ENCODE measurements around the gene KIF26B. TPM values are rescaled to one million over a fixed set of nuclear protein-coding genes. Genes with fewer than 3 reads are reported as not detected.

Gene KIF26B
- total RNA-seq, 1 experiment from 2014 or later, result 1.6 TPM

DNA sequence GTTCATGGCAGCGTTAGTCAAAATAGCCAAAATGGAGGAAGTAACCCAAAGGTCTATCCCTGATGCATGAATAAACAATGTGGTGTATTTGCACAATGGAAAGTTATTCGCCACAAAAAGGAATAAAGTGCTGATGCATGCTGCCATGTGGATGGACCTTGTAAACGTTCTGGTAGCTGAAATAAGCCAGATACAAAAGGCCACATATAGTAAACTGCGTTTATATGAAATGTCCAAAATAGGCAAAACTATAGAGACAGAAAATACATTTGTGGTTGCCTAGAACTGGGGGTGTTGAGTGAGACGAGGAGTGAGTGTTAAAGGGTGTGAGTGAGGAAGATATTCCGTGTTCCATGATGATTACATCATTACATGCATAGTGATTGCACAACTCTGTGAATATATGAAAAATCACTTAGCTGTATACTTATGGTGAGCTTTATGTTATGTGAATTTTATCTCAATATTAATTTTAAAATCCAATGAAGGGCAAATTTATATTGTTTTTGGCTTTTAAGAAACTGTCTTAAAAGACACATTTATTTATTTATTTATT, 321.3 kb downstream of the KIF26B start:
- BruUV-seq (replicated peaks), result no TSS peak
- H3K4me1 Mint-ChIP-seq (ENCODE audit: insufficient read depth, unreplicated experiment), result peaks cover 6% of the 10 kb centered on the region
- intact Hi-C loops (cut with micrococcal nuclease), result no loop called here

DNA sequence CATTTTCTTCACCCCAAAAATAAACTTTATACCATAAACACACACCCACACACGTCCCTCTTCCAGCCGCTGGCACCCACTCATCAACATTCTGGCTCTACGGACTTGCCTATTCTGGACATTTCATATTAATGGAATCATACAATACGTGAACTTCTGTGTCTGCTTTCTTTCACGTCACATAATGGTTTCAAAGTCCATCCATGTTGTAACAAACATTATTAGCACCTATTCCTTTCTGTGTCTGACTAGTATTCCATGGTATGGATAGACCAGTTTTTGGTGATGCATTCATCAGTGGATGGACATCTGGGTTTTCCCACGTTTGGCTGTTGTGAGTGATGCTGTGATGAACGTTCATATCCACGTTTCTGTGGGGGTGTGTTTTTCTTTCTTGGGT, 323.2 kb downstream of the KIF26B start:
- H3K36me3 Mint-ChIP-seq (ENCODE audit: insufficient read depth, unreplicated experiment), result no peaks in the 10 kb centered on the region
- no peak overlapping the region for H3K27ac Mint-ChIP-seq (ENCODE audit: low read depth, unreplicated experiment)
- TF ChIP-seq, protein P1, sequence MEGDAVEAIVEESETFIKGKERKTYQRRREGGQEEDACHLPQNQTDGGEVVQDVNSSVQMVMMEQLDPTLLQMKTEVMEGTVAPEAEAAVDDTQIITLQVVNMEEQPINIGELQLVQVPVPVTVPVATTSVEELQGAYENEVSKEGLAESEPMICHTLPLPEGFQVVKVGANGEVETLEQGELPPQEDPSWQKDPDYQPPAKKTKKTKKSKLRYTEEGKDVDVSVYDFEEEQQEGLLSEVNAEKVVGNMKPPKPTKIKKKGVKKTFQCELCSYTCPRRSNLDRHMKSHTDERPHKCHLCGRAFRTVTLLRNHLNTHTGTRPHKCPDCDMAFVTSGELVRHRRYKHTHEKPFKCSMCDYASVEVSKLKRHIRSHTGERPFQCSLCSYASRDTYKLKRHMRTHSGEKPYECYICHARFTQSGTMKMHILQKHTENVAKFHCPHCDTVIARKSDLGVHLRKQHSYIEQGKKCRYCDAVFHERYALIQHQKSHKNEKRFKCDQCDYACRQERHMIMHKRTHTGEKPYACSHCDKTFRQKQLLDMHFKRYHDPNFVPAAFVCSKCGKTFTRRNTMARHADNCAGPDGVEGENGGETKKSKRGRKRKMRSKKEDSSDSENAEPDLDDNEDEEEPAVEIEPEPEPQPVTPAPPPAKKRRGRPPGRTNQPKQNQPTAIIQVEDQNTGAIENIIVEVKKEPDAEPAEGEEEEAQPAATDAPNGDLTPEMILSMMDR (IDR thresholded peaks at IDR 0.05; ENCODE audit: unreplicated experiment), result no peak
- no peak overlapping the region for H3K4me3 Mint-ChIP-seq (ENCODE audit: unreplicated experiment)
- H3K9me3 Mint-ChIP-seq (ENCODE audit: unreplicated experiment), result no peaks in the 10 kb centered on the region
- no TSS peak for BruUV-seq (replicated peaks)
- peaks cover 6% of the 10 kb centered on the region for H3K4me1 Mint-ChIP-seq (ENCODE audit: insufficient read depth, unreplicated experiment)
- intact Hi-C loops (cut with micrococcal nuclease), result no loop called here
- H3K27me3 Mint-ChIP-seq (ENCODE audit: insufficient read depth, unreplicated experiment), result no peaks in the 10 kb centered on the region
- CTCF ChIA-PET, result interaction anchor here (0.7 kb wide), 1 partner anchor 145 kb away, joined by 4 read pairs; no protein-coding TSS in a partner anchor
- POLR2A ChIA-PET, result interaction anchor here (2.5 kb wide), 1 partner anchor 8 kb away, joined by 13 read pairs; no protein-coding TSS in a partner anchor
- no peak for DNase-seq (ENCODE audit: unreplicated experiment)

More for the DNA sequence above, 321.3 kb downstream of the KIF26B start:
- TF ChIP-seq, protein P1 (IDR thresholded peaks at IDR 0.05; ENCODE audit: unreplicated experiment), result no peak
- Mint-ChIP-seq H3K27ac (ENCODE audit: low read depth, unreplicated experiment) (no peak overlapping the region), H3K9me3 (ENCODE audit: unreplicated experiment) (no peaks in the 10 kb centered on the region), H3K27me3 (ENCODE audit: insufficient read depth, unreplicated experiment) (no peaks in the 10 kb centered on the region), H3K36me3 (ENCODE audit: insufficient read depth, unreplicated experiment) (no peaks in the 10 kb centered on the region), H3K4me3 (ENCODE audit: unreplicated experiment) (no peak overlapping the region)
- ChIA-PET CTCF (interaction anchor here (0.7 to 1.0 kb wide), 4 partner anchors 9 to 382 kb away, joined by 3 to 4 read pairs (median 4); no protein-coding TSS in a partner anchor), POLR2A (interaction anchor here (0.8 to 2.5 kb wide), 5 partner anchors 9 to 36 kb away, joined by 3 to 14 read pairs (median 8); no protein-coding TSS in a partner anchor)
- DNase-seq (ENCODE audit: unreplicated experiment), result peak; percentile 51

DNA sequence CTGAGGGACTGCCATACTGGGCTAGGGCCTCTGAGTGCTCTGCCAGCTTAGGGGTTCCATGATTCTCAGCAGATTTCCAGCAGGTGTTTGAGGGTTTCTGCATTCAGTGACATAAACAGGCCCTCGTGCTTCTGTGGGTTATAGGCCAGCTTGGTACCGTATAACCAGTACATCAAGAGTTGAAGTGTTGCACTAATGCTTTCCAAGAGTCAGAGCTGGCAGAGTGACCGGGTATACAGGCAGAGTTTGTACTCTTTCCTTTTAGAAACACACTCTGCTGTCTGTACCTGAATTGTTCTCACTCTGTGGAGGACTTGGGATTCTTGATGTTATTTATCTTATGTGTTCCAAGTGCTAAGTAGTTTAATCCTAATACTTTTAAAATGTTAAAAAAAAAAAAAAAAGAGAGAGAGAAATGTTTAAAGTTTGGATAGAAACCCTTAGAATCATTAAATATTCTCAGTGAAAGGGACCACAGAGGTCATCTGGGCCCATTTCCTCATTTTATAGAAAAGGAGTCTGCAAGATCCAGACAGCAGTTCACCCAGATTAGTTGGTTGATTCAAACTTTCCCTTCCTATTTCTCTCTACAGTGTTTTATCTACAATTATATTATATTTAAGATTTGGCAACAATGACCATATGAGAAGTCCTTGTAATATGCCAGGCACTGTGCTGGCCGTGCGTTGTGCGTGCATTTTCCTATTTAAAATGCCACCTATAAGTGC, 325.8 kb downstream of the KIF26B start:
- ChIA-PET CTCF (interaction anchor here (0.6 to 1.2 kb wide), 3 partner anchors 13 to 227 kb away, joined by 3 to 6 read pairs (median 3); no protein-coding TSS in a partner anchor), POLR2A (interaction anchor here (1.8 kb wide), 1 partner anchor 9 kb away, joined by 7 read pairs; no protein-coding TSS in a partner anchor)
- Mint-ChIP-seq H3K27ac (ENCODE audit: low read depth, unreplicated experiment) (no peak overlapping the region), H3K27me3 (ENCODE audit: insufficient read depth, unreplicated experiment) (no peaks in the 10 kb centered on the region), H3K4me1 (ENCODE audit: insufficient read depth, unreplicated experiment) (peaks cover 6% of the 10 kb centered on the region), H3K4me3 (ENCODE audit: unreplicated experiment) (no peak overlapping the region), H3K36me3 (ENCODE audit: insufficient read depth, unreplicated experiment) (no peaks in the 10 kb centered on the region), H3K9me3 (ENCODE audit: unreplicated experiment) (no peaks in the 10 kb centered on the region)
- intact Hi-C loops (cut with micrococcal nuclease), result no loop called here
- TF ChIP-seq, protein P1 (IDR thresholded peaks at IDR 0.05; ENCODE audit: unreplicated experiment), result no peak
- no peak for DNase-seq (ENCODE audit: unreplicated experiment)
- no TSS peak for BruUV-seq (replicated peaks)

DNA sequence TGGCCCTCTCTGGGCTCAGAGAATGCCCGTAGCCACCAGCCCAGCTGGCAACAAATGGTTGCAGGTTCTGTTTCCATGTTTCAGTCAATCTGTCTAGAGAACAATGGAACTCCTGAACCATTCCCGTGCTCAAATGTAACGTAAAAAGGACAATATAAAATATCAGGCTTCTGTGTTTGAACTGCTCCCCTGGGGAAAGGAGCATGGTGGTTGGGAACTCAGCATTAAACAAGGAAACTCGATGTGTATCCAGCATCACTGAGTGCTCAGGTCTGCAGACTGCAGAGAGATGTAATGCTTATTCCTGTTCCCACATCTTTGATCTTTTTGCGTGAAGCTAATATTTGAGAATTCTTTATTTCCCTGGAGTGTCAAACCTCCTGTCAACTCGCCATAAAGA, 326.5 kb downstream of the KIF26B start:
- no peaks in the 10 kb centered on the region for H3K27me3 Mint-ChIP-seq (ENCODE audit: insufficient read depth, unreplicated experiment)

More for the DNA sequence above, 326.5 kb downstream of the KIF26B start:
- Mint-ChIP-seq H3K9me3 (ENCODE audit: unreplicated experiment) (no peaks in the 10 kb centered on the region), H3K4me3 (ENCODE audit: unreplicated experiment) (no peak overlapping the region), H3K36me3 (ENCODE audit: insufficient read depth, unreplicated experiment) (no peaks in the 10 kb centered on the region), H3K4me1 (ENCODE audit: insufficient read depth, unreplicated experiment) (peaks cover 5% of the 10 kb centered on the region), H3K27ac (ENCODE audit: low read depth, unreplicated experiment) (no peak overlapping the region)
- no TSS peak for BruUV-seq (replicated peaks)
- intact Hi-C loops (cut with micrococcal nuclease), result no loop called here
- ChIA-PET CTCF (interaction anchor here (0.6 to 1.2 kb wide), 4 partner anchors 12 to 228 kb away, joined by 3 to 6 read pairs (median 4); no protein-coding TSS in a partner anchor), POLR2A (interaction anchor here (1.1 to 1.8 kb wide), 2 partner anchors 8 to 10 kb away, joined by 3 to 4 read pairs; no protein-coding TSS in a partner anchor)
- TF ChIP-seq, protein P1 (IDR thresholded peaks at IDR 0.05; ENCODE audit: unreplicated experiment), result no peak
- no peak for DNase-seq (ENCODE audit: unreplicated experiment)
